Epithelial cell of proximal tubule (primary cell): Measurements from ENCODE around the gene SIRPA. TPM values are rescaled to one million over a fixed set of nuclear protein-coding genes. Genes with fewer than 3 reads are reported as not detected.

ENCODE experiments used
- DNase-seq: peaks from one replicate; pipeline ENCODE4 v3.0.0-alpha.2; 2011; ENCODE audit warnings: low read depth
- H3K4me3 ChIP-seq: 2 replicates; pipeline ENCODE4 v1.5.1; 2011; ENCODE audit warnings: low read depth, mild to moderate bottlenecking, low read length
- CTCF ChIP-seq: conservative IDR thresholded peaks from 2 replicates; pipeline ENCODE4 v1.5.1; 2012; ENCODE audit warnings: low read depth, mild to moderate bottlenecking, low read length
- total RNA-seq: library from RNA; depleted of rRNA; stranded (reverse); fragments of >200 nt; gene quantifications from 2 replicates; pipeline ENCODE4 v1.2.3, GENCODE V29; 2015

Gene SIRPA
- total RNA-seq, 1 donor from 2014 or later, result 50.6 TPM

DNA sequence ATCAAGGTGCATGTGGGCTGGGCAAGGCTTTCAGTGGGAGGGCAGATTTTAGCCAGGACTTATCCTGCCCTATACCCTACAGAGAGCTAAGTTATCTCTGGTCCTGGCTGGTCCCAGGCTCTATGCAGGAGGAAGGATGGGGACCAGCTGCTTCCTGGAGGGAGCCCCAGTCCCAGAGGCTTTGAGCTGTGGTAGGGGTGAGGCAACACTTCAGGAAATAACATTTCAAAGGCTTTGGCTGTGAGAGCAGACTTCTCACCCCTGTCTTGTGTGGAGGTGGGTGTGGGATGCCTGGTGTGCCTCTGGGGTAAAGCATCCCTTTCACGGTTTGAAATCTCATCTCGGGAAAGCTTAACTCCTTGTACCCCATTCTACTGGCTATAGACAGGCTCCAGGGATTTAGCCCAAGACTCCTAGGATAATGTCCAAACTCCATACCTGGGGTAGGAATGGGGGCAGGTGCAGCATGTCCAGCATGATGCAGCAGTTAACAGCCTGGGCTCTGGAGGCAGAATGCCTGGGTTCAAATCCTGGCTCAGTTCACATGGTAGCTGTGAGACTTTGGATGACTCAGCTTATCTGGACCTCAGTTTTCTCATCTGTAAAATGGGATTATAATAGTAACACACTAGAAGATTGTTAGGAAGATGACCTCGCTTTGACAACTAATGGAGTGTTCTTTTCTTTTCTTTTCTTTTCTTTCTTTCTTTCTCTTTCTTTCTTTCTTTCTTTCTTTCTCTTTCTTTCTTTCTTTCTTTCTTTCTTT lies 27.5 kb upstream of the SIRPA start:
- no peak for TF ChIP-seq CTCF
- no peak for DNase-seq
- H3K4me3 ChIP-seq, result no peak overlapping the region

- TF ChIP-seq CTCF, result peak; percentile 25
- H3K4me3 ChIP-seq, result no peak overlapping the region
- no peak for DNase-seq
Observed at GRCh38 chr20:1868856-1869255, 26.4 kb upstream of the SIRPA start.

- H3K4me3 ChIP-seq, result no peak overlapping the region
- no peak for DNase-seq
- TF ChIP-seq CTCF, result no peak
Observed at GRCh38 chr20:1870323-1870722, 24.9 kb upstream of the SIRPA start.

DNA sequence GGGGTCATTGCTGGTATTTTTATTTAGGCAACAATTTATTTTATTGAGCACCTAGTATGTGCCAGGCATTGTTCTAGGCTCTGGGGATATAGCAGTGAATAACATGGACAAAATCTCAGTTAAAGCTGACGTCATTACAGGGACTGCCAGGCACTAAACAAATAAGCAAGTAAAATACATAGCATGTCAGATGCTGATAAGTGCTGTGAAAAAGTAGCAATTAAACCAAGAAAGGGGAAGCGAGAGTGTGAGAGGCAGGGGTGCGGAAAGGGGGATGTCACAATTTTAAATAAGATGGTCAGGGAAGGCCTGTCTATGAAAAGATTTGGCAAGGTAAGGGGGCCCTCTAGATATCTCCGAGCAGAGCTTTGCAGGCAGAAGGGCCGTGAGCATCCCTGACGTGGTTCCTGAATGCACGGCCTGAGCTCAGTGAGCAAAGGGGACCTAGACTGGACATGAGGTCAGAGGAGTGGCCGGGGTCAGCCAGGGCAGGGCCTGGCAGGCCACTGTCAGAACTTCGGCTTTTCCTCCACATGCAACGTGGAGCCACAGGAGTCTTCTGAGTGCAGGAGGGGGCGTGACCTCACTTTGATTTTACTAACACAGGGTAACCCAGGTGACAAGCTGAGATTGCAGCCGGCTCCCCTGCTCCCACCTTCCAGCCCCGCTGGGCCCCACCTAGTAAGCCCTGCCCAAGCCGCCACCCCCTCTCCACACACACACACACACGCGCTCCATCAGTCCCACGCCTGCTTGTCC lies 24.2 kb upstream of the SIRPA start:
- no peak for TF ChIP-seq CTCF
- no peak for DNase-seq
- no peak overlapping the region for H3K4me3 ChIP-seq

- no peak overlapping the region for H3K4me3 ChIP-seq
- TF ChIP-seq CTCF, result no peak
- DNase-seq, result no peak
Observed at GRCh38 chr20:1871807-1872458, 23.3 kb upstream of the SIRPA start.

GRCh38 chr20:1872459-1873097 lies 22.6 kb upstream of the SIRPA start:
- no peak for DNase-seq
- H3K4me3 ChIP-seq, result no peak overlapping the region
- no peak for TF ChIP-seq CTCF
